ENCODE data around the gene PPP1R14D. TPM values are rescaled to one million over a fixed set of nuclear protein-coding genes. Genes with fewer than 3 reads are reported as not detected.

PPP1R14D gene
- total RNA-seq, 1 experiment from 2014 or later, result not detected

- ATAC-seq (no peak), DNase-seq (ENCODE audit: low read depth, low spot score) (no peak)
- H3K9me3 ChIP-seq (ENCODE audit: control insufficient read depth in 1 of 2, insufficient read depth in 1 of 2, low read depth in 1 of 2, low read length in 2 of 2), result no peaks in the 10 kb centered on the region
- H3K79me2 ChIP-seq (ENCODE audit: insufficient read depth, low read length), result no peaks in the 10 kb centered on the region
- ChIA-PET POLR2A (interaction anchor here (0.5 to 2.9 kb wide), 3 partner anchors 8 to 11 kb away, joined by 3 to 18 read pairs (median 3); no protein-coding TSS in a partner anchor), CTCF (interaction anchor here (1.7 to 5.7 kb wide), 3 partner anchors 12 to 24 kb away, joined by 5 to 94 read pairs (median 7); partner anchors contain the start of gene VPS18), RAD21 (ENCODE audit: low non-redundant PET in 1 of 2, low total read pairs in 2 of 2, uncharacterized antibody in 2 of 2, unreplicated experiment in 2 of 2) (no interaction called here)
- H4K20me1 ChIP-seq (ENCODE audit: insufficient read depth), result no peaks in the 10 kb centered on the region
- TF ChIP-seq CTCF (IDR thresholded peaks at IDR 0.05 in 2 of 3, conservative IDR thresholded peaks at IDR 0.05 in 1 of 3; ENCODE audit: borderline replicate concordance in 1 of 3, insufficient read depth in 1 of 3, low read depth in 2 of 3, low read length in 2 of 3) (no peak), ATF3 (IDR thresholded peaks at IDR 0.05) (no peak), TCF7L2 (IDR thresholded peaks at IDR 0.05; ENCODE audit: borderline replicate concordance, extremely low read depth, insufficient read depth, insufficient read length) (no peak), FOSL1 (IDR thresholded peaks at IDR 0.05; ENCODE audit: low read depth) (no peak), MAX (IDR thresholded peaks at IDR 0.05) (no peak), REST (IDR thresholded peaks at IDR 0.05; ENCODE audit: low read depth) (no peak), SRF (IDR thresholded peaks at IDR 0.05; ENCODE audit: low read depth) (no peak), SP1 (IDR thresholded peaks at IDR 0.05; ENCODE audit: low read depth) (no peak), ELF1 (IDR thresholded peaks at IDR 0.05; ENCODE audit: borderline replicate concordance, low read depth) (no peak), ZFX (IDR thresholded peaks at IDR 0.05) (no peak), EZH2 (IDR thresholded peaks at IDR 0.05) (no peak), YY1 (IDR thresholded peaks at IDR 0.05; ENCODE audit: extremely low read depth, insufficient replicate concordance, low read depth, low read length) (no peak), EGR1 (IDR thresholded peaks at IDR 0.05; ENCODE audit: low read depth) (no peak)
- no peak overlapping the region for H2AFZ ChIP-seq (ENCODE audit: low read depth, low read length, poor library complexity, severe bottlenecking)
- no peak overlapping the region for H3K4me2 ChIP-seq (ENCODE audit: low read length)
- BruUV-seq (replicated peaks), result no TSS peak
- no peak overlapping the region for H3K27ac ChIP-seq (ENCODE audit: low read depth, low read length)
- H3K4me1 ChIP-seq (ENCODE audit: control insufficient read depth in 1 of 2, insufficient read depth in 2 of 2, low read length in 2 of 2), result peaks cover 29 to 38% of the 10 kb centered on the region in 2 experiments
- H3K36me3 ChIP-seq (ENCODE audit: control insufficient read depth in 1 of 2, insufficient read depth in 2 of 2, low read length in 2 of 2), result no peaks in the 10 kb centered on the region
- intact Hi-C loops (cut with micrococcal nuclease), result no loop called here
- no peaks in the 10 kb centered on the region for H3K27me3 ChIP-seq (ENCODE audit: insufficient read depth, low read length)
- no peak overlapping the region for H3K4me3 ChIP-seq (replicated peaks in 1 of 2; ENCODE audit: low read depth in 1 of 2, low read length in 2 of 2)
- no peak overlapping the region for H3K9ac ChIP-seq (ENCODE audit: low read length)
- H3K9me2 ChIP-seq (ENCODE audit: insufficient read depth), result no peaks in the 10 kb centered on the region
These were observed 41.2 kb upstream of the PPP1R14D start for GRCh38 chr15:40869686-40870085.

Data from HCT116 (cell line).